GM23338 (cell line): ENCODE results near the gene DMD.

Source experiments
- CTCF ChIP-seq, 2 experiments: fragments of 200-600 bp in 1 of 2; sonication (generic) in 1 of 2; conservative IDR thresholded peaks; 2 replicates each; pipeline versions ENCODE4 v1.5.1 to v1.6.1; 2016 to 2017; ENCODE audit warnings: antibody characterized with exemption in 2 of 2, low read depth in 2 of 2, mild to moderate bottlenecking in 2 of 2, moderate library complexity in 1 of 2
- EZH2phosphoT487 ChIP-seq: fragments of 200-600 bp; sonication (generic); IDR thresholded peaks from one replicate; pipeline ENCODE4 v1.8.1; 2018; ENCODE audit warnings: antibody characterized with exemption; ENCODE audit not compliant: unreplicated experiment
- REST ChIP-seq: IDR thresholded peaks from one replicate; pipeline ENCODE4 v1.6.1; 2018; ENCODE audit warnings: antibody characterized with exemption; ENCODE audit not compliant: unreplicated experiment
- TF ChIP-seq, protein P1 (sequence below): IDR thresholded peaks from 2 replicates; pipeline ENCODE4 v1.6.1; 2016; ENCODE audit warnings: antibody characterized with exemption

DNA sequence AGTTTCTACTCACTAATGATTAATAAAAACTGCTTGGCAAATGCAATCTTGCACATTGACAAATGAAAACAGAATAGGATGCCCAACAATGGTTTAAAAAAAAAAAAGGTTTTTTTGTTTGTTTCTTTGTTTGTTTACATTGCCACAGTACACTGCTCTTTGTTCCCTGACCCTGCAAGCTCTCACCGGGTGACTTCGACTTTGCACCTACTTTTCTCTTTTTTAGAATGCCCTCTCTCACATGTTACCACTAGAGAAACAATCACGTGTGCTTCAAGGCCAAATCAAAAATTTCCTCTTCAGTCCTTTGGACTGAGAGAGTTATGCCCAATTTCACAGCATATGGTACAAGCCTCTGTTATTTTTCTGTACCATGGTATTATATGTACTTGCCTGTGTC, 101.5 kb downstream of the DMD start:
- TF ChIP-seq CTCF (conservative IDR thresholded peaks at IDR 0.05; ENCODE audit: low read depth in 2 of 2) = no peak
- no peak for TF ChIP-seq EZH2phosphoT487
- TF ChIP-seq, protein P1, sequence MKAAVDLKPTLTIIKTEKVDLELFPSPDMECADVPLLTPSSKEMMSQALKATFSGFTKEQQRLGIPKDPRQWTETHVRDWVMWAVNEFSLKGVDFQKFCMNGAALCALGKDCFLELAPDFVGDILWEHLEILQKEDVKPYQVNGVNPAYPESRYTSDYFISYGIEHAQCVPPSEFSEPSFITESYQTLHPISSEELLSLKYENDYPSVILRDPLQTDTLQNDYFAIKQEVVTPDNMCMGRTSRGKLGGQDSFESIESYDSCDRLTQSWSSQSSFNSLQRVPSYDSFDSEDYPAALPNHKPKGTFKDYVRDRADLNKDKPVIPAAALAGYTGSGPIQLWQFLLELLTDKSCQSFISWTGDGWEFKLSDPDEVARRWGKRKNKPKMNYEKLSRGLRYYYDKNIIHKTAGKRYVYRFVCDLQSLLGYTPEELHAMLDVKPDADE = no peak
- TF ChIP-seq REST = no peak
